Measurements from ENCODE around the gene NANOS3.
"Not testable (repeated sequence)": the region's sequence is repeated elsewhere in the genome, so short reads cannot be mapped to it uniquely, and the experiment has no call there.

NANOS3 gene

DNA sequence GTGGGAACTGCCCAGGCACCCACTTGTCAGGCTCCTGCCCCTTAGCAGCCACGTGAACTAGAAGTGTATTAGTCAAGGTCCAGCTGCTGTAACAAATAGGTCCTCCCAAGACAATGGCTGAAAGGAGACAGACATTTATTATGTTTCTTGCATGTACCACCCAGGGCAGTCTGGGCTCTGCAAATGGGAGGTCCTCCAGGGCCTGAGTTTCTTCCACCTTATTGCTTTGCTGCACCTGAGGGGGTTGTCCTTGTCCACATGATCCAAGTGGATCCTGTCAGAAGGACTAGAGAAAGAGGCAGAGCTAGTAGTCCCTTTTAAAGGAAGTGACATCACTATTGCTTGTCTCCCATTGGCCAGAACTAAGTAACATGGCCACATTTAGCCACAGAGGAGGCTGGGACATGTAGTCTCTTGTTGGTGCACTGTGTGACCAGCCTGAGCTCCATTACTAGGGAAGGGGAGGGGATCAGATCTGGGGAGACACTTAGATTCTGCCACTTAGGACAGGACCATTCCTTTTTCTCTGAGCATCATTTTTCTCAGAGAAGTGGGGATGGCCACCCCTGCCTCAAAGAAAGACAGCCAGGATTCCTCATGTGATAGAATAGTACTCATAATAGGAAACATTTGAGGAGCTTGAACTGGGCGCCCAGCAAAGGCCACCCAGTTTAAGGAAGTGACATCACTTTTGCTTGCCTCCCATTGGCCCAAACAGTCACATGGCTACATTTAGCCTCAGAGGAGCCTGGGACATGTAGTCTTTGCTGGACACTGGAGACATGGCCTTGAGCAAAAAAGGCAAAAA is 44.2 kb downstream of the NANOS3 start:
- Histone ChIP-seq H3K4me1 (ENCODE audit: insufficient read depth, insufficient read length) (no peaks in the 10 kb centered on the region), H3K36me3 (ENCODE audit: insufficient read depth, insufficient read length, low read length) (peaks cover 61% of the 10 kb centered on the region), H3K4me3 (ENCODE audit: insufficient read length, low read depth) (no peak overlapping the region), H3K9ac (ENCODE audit: insufficient read length, low read depth) (no peak overlapping the region), H3K9me3 (ENCODE audit: insufficient read depth, low read length) (peaks cover 15% of the 10 kb centered on the region; the same call in 1 of the 2 replicates), H3K27me3 (ENCODE audit: insufficient read depth, insufficient read length) (no peaks in the 10 kb centered on the region)
- no peak for TF ChIP-seq SUZ12 (IDR thresholded peaks at IDR 0.05; ENCODE audit: extremely low read depth, insufficient read depth, insufficient read length)
- TF ChIP-seq YY1 (IDR thresholded peaks at IDR 0.05; ENCODE audit: insufficient read depth, insufficient read length): peak; percentile 29
- peak; percentile 50 for DNase-seq (ENCODE audit: low read depth, low spot score)

DNA sequence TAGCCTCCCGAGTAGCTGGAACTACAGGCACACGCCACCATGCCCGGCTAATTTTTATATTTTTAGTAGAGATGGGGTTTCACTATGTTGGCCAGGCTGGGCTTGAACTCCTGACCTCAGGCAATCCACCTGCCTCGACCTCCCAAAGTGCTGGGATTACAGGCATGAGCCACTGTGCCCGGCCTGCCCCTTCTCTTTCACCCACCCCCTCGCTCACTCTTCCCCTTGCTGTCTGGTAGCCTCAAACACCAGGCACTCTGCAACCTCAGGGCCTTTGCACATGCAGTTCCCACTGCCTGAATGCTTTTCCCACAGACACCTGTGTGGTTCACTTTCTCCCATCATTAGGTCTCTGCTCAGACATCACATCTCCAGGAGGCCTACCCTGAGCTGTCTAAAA is 45.2 kb downstream of the NANOS3 start:
- peaks cover 71% of the 10 kb centered on the region for H3K36me3 ChIP-seq (ENCODE audit: insufficient read depth, insufficient read length, low read length)
- H3K4me1 ChIP-seq (ENCODE audit: insufficient read depth, insufficient read length); H3K9ac ChIP-seq (ENCODE audit: insufficient read length, low read depth); H3K27me3 ChIP-seq (ENCODE audit: insufficient read depth, insufficient read length); H3K4me3 ChIP-seq (ENCODE audit: insufficient read length, low read depth); DNase-seq (ENCODE audit: low read depth, low spot score): not testable (repeated sequence)
- peaks cover 15% of the 10 kb centered on the region; the same call in 1 of the 2 replicates for H3K9me3 ChIP-seq (ENCODE audit: insufficient read depth, low read length)

DNA sequence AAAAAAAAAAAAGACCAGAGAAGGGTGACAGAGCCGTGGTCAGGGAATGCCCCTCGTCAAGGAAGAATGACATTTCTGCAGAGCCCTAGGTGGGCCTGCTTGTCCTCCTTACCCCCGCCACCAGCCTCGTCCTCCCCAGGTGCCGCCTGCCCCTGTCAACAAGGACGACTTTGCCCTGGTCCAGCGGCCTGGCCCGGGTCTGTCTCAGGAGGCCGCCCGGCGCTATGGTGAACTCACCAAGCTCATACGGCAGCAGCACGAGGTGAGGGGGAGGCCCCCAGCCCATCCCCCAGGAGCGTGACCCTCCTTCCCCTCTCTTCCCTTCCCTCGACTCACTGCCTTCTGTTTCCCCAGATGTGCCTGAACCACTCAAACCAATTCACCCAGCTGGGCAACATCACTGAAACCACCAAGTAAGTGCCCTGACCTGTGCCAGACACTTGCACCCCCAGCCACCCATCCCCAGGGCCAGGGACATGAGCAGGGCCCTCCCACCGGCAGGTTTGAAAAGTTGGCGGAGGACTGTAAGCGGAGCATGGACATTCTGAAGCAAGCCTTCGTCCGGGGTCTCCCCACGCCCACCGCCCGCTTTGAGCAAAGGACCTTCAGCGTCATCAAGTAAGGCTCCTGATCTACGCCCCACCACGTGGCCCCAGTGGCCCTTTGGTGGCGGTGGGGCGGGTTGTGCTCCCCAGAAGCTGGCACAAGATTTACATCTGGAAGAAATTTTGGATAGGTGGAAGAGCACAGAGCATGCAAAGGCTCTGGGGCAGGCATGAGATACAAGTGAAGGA is 46.5 kb downstream of the NANOS3 start:
- no peaks in the 10 kb centered on the region for H3K27me3 ChIP-seq (ENCODE audit: insufficient read depth, insufficient read length)
- peaks cover 15% of the 10 kb centered on the region; the same call in 1 of the 2 replicates for H3K9me3 ChIP-seq (ENCODE audit: insufficient read depth, low read length)
- no peak for DNase-seq (ENCODE audit: low read depth, low spot score)
- H3K4me3 ChIP-seq (ENCODE audit: insufficient read length, low read depth): no peak overlapping the region
- TF ChIP-seq ZNF274 (IDR thresholded peaks at IDR 0.05; ENCODE audit: low read depth, low read length) (no peak), SUZ12 (IDR thresholded peaks at IDR 0.05; ENCODE audit: extremely low read depth, insufficient read depth, insufficient read length) (no peak), YY1 (IDR thresholded peaks at IDR 0.05; ENCODE audit: insufficient read depth, insufficient read length) (no peak)
- H3K36me3 ChIP-seq (ENCODE audit: insufficient read depth, insufficient read length, low read length): peaks cover 74% of the 10 kb centered on the region
- no peak overlapping the region for H3K9ac ChIP-seq (ENCODE audit: insufficient read length, low read depth)
- no peaks in the 10 kb centered on the region for H3K4me1 ChIP-seq (ENCODE audit: insufficient read depth, insufficient read length)

DNA sequence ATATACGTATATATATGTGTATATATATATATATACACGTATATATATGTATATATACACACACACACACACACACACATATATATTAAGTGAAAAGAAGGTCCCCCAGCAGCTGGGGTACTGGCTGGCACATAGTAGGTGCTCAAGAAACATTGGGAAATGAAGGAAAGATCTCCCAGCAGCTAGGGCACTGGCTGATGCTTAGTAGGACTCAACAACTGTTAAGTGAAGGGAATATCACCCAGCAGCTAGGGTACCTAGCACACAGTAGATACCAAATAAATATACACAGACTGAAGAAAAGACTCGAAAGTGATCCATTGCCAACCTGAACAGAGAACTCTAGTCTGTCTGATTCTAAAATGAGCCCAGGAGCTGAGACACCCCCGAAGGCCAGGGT is 49.1 kb downstream of the NANOS3 start:
- DNase-seq (ENCODE audit: low read depth, low spot score): no peak
- peaks cover 6% of the 10 kb centered on the region for H3K4me1 ChIP-seq (ENCODE audit: insufficient read depth, insufficient read length)
- H3K9ac ChIP-seq (ENCODE audit: insufficient read length, low read depth): no peak overlapping the region
- H3K4me3 ChIP-seq (ENCODE audit: insufficient read length, low read depth): no peak overlapping the region
- no peaks in the 10 kb centered on the region for H3K27me3 ChIP-seq (ENCODE audit: insufficient read depth, insufficient read length)
- H3K36me3 ChIP-seq (ENCODE audit: insufficient read depth, insufficient read length, low read length): peaks cover 65% of the 10 kb centered on the region
- H3K9me3 ChIP-seq (ENCODE audit: insufficient read depth, low read length): peaks cover 8% of the 10 kb centered on the region; the same call in 1 of the 2 replicates
- TF ChIP-seq SUZ12 (IDR thresholded peaks at IDR 0.05; ENCODE audit: extremely low read depth, insufficient read depth, insufficient read length) (no peak), ZNF274 (IDR thresholded peaks at IDR 0.05; ENCODE audit: low read depth, low read length) (no peak), YY1 (IDR thresholded peaks at IDR 0.05; ENCODE audit: insufficient read depth, insufficient read length) (no peak)

DNA sequence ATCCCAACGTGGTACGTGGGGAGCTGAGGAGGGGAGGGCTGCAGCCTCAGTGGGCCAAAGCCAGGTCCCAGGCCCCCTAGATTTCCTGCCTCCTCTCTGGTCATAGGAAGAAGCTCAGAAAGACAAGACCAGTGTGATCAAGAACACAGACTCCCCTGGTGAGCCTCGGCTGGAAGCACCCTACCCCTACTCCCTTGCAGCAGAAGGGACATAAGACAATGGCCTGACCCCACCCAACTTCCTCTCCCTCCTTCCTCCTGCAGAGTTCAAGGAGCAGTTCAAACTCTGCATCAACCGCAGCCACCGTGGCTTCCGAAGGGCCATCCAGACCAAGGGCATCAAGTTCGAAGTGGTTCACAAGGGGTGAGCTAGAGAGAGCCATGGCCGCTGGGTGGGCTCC is 49.8 kb downstream of the NANOS3 start:
- H3K9me3 ChIP-seq (ENCODE audit: insufficient read depth, low read length): 0 out of 2 replicates have a peak, but pooled peaks cover under 1% of the 10 kb centered on the region
- DNase-seq (ENCODE audit: low read depth, low spot score): no peak
- H3K9ac ChIP-seq (ENCODE audit: insufficient read length, low read depth): no peak overlapping the region
- H3K27me3 ChIP-seq (ENCODE audit: insufficient read depth, insufficient read length): no peaks in the 10 kb centered on the region
- H3K4me1 ChIP-seq (ENCODE audit: insufficient read depth, insufficient read length): peaks cover 9% of the 10 kb centered on the region
- no peak overlapping the region for H3K4me3 ChIP-seq (ENCODE audit: insufficient read length, low read depth)
- peaks cover 65% of the 10 kb centered on the region for H3K36me3 ChIP-seq (ENCODE audit: insufficient read depth, insufficient read length, low read length)
- TF ChIP-seq SUZ12 (IDR thresholded peaks at IDR 0.05; ENCODE audit: extremely low read depth, insufficient read depth, insufficient read length): no peak
- TF ChIP-seq YY1 (IDR thresholded peaks at IDR 0.05; ENCODE audit: insufficient read depth, insufficient read length): no peak
- TF ChIP-seq ZNF274 (IDR thresholded peaks at IDR 0.05; ENCODE audit: low read depth, low read length): no peak

DNA sequence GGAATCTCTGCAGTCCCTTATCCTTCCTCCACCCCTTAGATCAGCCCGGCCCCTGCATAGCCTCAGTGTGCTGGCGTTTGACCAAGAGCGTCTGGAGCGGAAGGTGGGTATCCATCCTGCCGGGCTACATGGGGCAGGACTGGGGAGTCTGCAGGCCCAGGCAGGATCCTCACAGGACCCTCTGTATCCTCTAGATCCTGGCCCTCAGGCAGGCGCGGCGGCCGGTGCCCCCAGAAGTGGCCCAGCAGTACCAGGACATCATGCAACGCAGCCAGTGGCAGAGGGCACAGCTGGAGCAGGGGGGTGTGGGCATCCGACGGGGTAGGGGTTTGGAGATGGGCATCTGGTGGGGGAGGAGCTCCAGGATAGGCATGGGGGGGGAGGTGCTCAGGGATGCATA is 52.4 kb downstream of the NANOS3 start:
- H3K36me3 ChIP-seq (ENCODE audit: insufficient read depth, insufficient read length, low read length): peaks cover 51% of the 10 kb centered on the region
- H3K9me3 ChIP-seq (ENCODE audit: insufficient read depth, low read length): no peaks in the 10 kb centered on the region
- H3K27me3 ChIP-seq (ENCODE audit: insufficient read depth, insufficient read length): no peaks in the 10 kb centered on the region
- TF ChIP-seq ZNF274 (IDR thresholded peaks at IDR 0.05; ENCODE audit: low read depth, low read length) (no peak), SUZ12 (IDR thresholded peaks at IDR 0.05; ENCODE audit: extremely low read depth, insufficient read depth, insufficient read length) (no peak), YY1 (IDR thresholded peaks at IDR 0.05; ENCODE audit: insufficient read depth, insufficient read length) (no peak)
- H3K9ac ChIP-seq (ENCODE audit: insufficient read length, low read depth): peak overlapping the region; percentile 1
- no peak overlapping the region for H3K4me3 ChIP-seq (ENCODE audit: insufficient read length, low read depth)
- DNase-seq (ENCODE audit: low read depth, low spot score): no peak
- H3K4me1 ChIP-seq (ENCODE audit: insufficient read depth, insufficient read length): peaks cover 10% of the 10 kb centered on the region

DNA sequence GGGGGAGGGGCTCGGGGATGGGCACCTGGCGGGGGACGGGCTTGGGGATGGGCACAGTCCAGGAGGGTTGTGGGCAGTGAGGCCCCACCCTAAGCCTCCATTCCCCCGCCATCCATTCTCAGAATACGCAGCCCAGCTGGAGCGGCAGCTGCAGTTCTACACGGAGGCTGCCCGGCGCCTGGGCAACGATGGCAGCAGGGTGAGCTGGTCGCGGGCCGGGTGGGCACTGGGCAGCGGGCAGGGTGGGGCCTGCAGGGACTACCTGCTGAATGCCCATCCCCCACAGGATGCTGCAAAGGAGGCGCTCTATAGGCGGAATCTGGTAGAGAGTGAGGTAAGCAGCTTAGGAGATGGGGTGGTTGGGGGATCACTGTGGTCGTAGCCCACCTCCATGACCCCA is 53.0 kb downstream of the NANOS3 start:
- Histone ChIP-seq H3K9ac (ENCODE audit: insufficient read length, low read depth) (peak overlapping the region; percentile 17), H3K27me3 (ENCODE audit: insufficient read depth, insufficient read length) (no peaks in the 10 kb centered on the region), H3K4me1 (ENCODE audit: insufficient read depth, insufficient read length) (peaks cover 16% of the 10 kb centered on the region), H3K36me3 (ENCODE audit: insufficient read depth, insufficient read length, low read length) (peaks cover 45% of the 10 kb centered on the region), H3K4me3 (ENCODE audit: insufficient read length, low read depth) (no peak overlapping the region), H3K9me3 (ENCODE audit: insufficient read depth, low read length) (no peaks in the 10 kb centered on the region)
- DNase-seq (ENCODE audit: low read depth, low spot score): no peak
- TF ChIP-seq ZNF274 (IDR thresholded peaks at IDR 0.05; ENCODE audit: low read depth, low read length) (no peak), SUZ12 (IDR thresholded peaks at IDR 0.05; ENCODE audit: extremely low read depth, insufficient read depth, insufficient read length) (no peak), YY1 (IDR thresholded peaks at IDR 0.05; ENCODE audit: insufficient read depth, insufficient read length) (no peak)

Measured in NT2/D1 (cell line).